ENCODE data around the gene TNIK.

The TNIK gene

DNA sequence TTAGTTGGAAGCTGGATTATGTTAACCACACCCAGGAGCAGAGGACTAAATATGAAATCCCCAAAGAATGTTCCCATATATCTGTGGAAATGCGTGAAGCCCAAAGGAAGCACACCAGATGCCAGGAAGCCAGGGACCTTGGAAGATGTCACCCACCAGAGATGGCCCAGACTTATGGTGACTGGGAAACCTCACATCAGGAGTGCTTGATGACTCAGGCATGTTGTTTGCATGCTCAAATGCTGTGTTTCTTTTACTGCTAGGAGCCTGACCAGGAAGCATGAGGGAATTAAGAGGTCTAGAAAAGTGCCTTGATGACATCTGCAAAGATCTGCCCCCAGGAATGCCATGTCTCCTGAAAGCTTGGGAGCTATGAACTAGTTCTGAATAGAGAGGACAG, 324.7 kb downstream of the TNIK start:
- no peak overlapping the region for H3K27ac ChIP-seq (ENCODE audit: poor library complexity, severe bottlenecking)
- DNase-seq (ENCODE audit: low spot score) (no peak), ATAC-seq (ENCODE audit: low read depth) (no peak)
- H3K27me3 ChIP-seq (ENCODE audit: insufficient read depth, poor library complexity, severe bottlenecking) = no peaks in the 10 kb centered on the region
- H3K9me3 ChIP-seq (ENCODE audit: severe bottlenecking) = no peaks in the 10 kb centered on the region
- peaks cover 14% of the 10 kb centered on the region for H3K4me1 ChIP-seq (ENCODE audit: insufficient read depth, poor library complexity, severe bottlenecking)
- H3K36me3 ChIP-seq (ENCODE audit: low read depth) = no peaks in the 10 kb centered on the region
- TF ChIP-seq, protein P1, sequence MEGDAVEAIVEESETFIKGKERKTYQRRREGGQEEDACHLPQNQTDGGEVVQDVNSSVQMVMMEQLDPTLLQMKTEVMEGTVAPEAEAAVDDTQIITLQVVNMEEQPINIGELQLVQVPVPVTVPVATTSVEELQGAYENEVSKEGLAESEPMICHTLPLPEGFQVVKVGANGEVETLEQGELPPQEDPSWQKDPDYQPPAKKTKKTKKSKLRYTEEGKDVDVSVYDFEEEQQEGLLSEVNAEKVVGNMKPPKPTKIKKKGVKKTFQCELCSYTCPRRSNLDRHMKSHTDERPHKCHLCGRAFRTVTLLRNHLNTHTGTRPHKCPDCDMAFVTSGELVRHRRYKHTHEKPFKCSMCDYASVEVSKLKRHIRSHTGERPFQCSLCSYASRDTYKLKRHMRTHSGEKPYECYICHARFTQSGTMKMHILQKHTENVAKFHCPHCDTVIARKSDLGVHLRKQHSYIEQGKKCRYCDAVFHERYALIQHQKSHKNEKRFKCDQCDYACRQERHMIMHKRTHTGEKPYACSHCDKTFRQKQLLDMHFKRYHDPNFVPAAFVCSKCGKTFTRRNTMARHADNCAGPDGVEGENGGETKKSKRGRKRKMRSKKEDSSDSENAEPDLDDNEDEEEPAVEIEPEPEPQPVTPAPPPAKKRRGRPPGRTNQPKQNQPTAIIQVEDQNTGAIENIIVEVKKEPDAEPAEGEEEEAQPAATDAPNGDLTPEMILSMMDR (IDR thresholded peaks at IDR 0.05; ENCODE audit: poor library complexity, severe bottlenecking) = no peak
- H3K4me3 ChIP-seq (ENCODE audit: severe bottlenecking) = no peak overlapping the region

DNA sequence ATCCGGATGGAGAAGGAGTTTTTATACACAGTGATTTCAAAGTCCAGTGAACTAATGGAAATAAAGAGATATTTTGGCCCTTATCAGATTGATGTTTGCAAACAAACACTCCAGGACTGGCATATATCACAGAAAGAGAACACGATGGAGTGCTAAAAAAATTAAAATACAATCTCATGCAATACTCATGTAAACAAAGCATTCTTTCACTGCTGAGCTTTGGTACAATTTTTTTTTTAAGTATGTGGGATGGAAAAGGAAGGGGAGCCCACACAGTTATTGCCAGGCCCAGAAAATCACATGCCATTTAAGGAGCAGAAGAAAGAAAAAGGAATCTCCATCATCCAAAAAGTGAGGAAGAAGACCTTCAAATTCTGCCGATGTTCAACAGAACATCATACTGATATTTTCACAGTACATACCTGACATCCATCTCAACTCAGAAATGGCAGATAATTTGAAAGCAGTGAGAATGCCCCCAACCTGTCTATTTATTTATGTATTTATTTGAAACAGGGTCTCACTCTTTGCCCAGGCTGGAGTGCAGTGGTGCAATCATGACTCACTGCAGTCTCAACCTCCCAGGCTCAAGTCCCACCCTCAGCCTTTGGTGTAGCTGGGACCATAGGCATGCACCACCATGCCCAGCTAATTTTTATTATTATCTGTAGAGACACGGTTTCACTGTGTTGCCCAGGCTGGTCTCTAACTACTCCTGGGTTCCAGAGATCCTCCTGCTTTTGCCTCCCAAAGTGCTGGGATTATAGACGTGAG, 326.2 kb downstream of the TNIK start:
- DNase-seq (ENCODE audit: low spot score) (no peak), ATAC-seq (ENCODE audit: low read depth) (no peak)
- TF ChIP-seq, protein P1 (IDR thresholded peaks at IDR 0.05; ENCODE audit: poor library complexity, severe bottlenecking) = no peak

DNA sequence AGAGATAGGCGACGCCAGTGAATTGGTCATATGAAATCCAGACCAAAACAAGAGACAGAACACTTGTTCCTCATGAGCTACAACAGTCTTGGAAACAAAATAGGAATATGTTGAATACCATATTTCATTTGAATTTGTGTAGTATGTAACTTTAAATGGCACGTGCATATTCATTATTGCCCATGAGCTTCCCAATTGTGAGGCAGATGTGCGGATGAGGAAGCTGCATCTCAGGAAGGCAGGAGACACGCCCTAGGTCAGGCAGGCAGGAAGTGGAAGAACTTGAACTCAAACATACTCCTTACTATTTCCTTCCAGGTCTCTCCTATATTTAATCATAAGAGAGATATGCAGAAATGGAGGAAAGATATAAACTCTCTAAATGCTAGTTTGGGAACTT, 326.9 kb downstream of the TNIK start:
- H3K4me1 ChIP-seq (ENCODE audit: insufficient read depth, poor library complexity, severe bottlenecking) = peaks cover 14% of the 10 kb centered on the region

More for the DNA sequence above, 326.2 kb downstream of the TNIK start:
- Histone ChIP-seq H3K9me3 (ENCODE audit: severe bottlenecking) (no peaks in the 10 kb centered on the region), H3K4me1 (ENCODE audit: insufficient read depth, poor library complexity, severe bottlenecking) (peaks cover 14% of the 10 kb centered on the region), H3K36me3 (ENCODE audit: low read depth) (no peaks in the 10 kb centered on the region), H3K4me3 (ENCODE audit: severe bottlenecking) (no peak overlapping the region), H3K27ac (ENCODE audit: poor library complexity, severe bottlenecking) (peak overlapping the region; percentile 39), H3K27me3 (ENCODE audit: insufficient read depth, poor library complexity, severe bottlenecking) (no peaks in the 10 kb centered on the region)

DNA sequence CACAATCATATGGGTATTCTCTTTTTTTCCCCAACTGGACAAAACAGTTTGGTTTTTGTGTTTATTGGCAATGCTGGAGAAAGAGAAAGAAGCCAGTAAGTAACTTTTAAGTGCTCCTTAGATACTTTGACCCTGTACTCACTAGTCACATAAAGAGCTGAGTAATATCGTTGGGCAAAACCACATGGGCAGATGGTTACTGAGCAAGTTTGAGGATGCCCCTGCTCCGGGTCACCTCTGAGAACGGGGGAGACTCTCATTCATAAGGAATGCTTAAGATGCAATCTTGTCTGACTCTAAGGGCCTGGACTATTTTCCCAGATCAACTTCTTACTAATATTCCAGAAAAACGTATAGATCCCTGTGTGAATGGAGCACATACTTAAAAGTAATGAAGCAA, 327.3 kb downstream of the TNIK start:
- ATAC-seq (ENCODE audit: low read depth) = peak; percentile 89
- no peaks in the 10 kb centered on the region for H3K9me3 ChIP-seq (ENCODE audit: severe bottlenecking)
- H3K4me1 ChIP-seq (ENCODE audit: insufficient read depth, poor library complexity, severe bottlenecking) = peaks cover 14% of the 10 kb centered on the region
- H3K27me3 ChIP-seq (ENCODE audit: insufficient read depth, poor library complexity, severe bottlenecking) = no peaks in the 10 kb centered on the region
- DNase-seq (ENCODE audit: low spot score) = no peak
- no peaks in the 10 kb centered on the region for H3K36me3 ChIP-seq (ENCODE audit: low read depth)
- TF ChIP-seq, protein P1 (IDR thresholded peaks at IDR 0.05; ENCODE audit: poor library complexity, severe bottlenecking) = no peak
- peak overlapping the region; percentile 39 for H3K27ac ChIP-seq (ENCODE audit: poor library complexity, severe bottlenecking)
- no peak overlapping the region for H3K4me3 ChIP-seq (ENCODE audit: severe bottlenecking)

More for the DNA sequence above, 326.9 kb downstream of the TNIK start:
- Histone ChIP-seq H3K36me3 (ENCODE audit: low read depth) (no peaks in the 10 kb centered on the region), H3K9me3 (ENCODE audit: severe bottlenecking) (no peaks in the 10 kb centered on the region), H3K27me3 (ENCODE audit: insufficient read depth, poor library complexity, severe bottlenecking) (no peaks in the 10 kb centered on the region), H3K27ac (ENCODE audit: poor library complexity, severe bottlenecking) (peak overlapping the region; percentile 39), H3K4me3 (ENCODE audit: severe bottlenecking) (no peak overlapping the region)
- TF ChIP-seq, protein P1 (IDR thresholded peaks at IDR 0.05; ENCODE audit: poor library complexity, severe bottlenecking) = no peak
- ATAC-seq (ENCODE audit: low read depth) = no peak; the same call in 2 of the 3 replicates
- DNase-seq (ENCODE audit: low spot score) = no peak

DNA sequence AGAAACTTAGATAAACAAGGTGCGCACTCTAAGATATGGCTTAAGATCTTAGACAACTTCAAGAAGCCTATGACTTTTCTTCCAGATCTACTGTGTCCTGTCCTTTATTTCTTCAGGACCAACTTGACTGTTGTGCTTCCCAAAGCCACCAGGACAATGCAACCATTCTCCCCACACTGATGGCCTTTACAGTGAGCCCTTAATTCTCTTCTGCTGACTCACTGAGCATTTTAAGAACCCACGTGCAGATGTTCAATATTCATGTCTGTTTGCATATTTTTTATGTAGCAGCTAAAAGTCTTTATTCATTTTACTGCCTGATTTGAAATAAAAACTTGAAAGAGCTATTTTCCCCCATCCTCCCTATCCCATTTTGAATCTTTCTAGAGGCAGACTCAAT, 330.4 kb downstream of the TNIK start:
- no peaks in the 10 kb centered on the region for H3K9me3 ChIP-seq (ENCODE audit: severe bottlenecking)
- H3K27me3 ChIP-seq (ENCODE audit: insufficient read depth, poor library complexity, severe bottlenecking) = no peaks in the 10 kb centered on the region
- no peak overlapping the region for H3K27ac ChIP-seq (ENCODE audit: poor library complexity, severe bottlenecking)
- no peak overlapping the region for H3K4me3 ChIP-seq (ENCODE audit: severe bottlenecking)
- DNase-seq (ENCODE audit: low spot score) = no peak
- no peak for ATAC-seq (ENCODE audit: low read depth)
- no peaks in the 10 kb centered on the region for H3K36me3 ChIP-seq (ENCODE audit: low read depth)
- TF ChIP-seq, protein P1 (IDR thresholded peaks at IDR 0.05; ENCODE audit: poor library complexity, severe bottlenecking) = no peak
- H3K4me1 ChIP-seq (ENCODE audit: insufficient read depth, poor library complexity, severe bottlenecking) = peaks cover 14% of the 10 kb centered on the region

Data from RWPE2 (cell line).